OCI-LY3 (cell line): ENCODE results near the gene CRYL1.

Source experiments
- CTCF ChIP-seq: fragments of 200-600, 300-600 bp; sonication (generic); IDR thresholded peaks from 2 replicates; pipeline ENCODE4 v1.5.1; 2014; ENCODE audit warnings: antibody characterized with exemption, low read length, low read depth
- EZH2phosphoT487 ChIP-seq: fragments of 200-600 bp; shearing (Covaris generic); IDR thresholded peaks from 2 replicates; pipeline ENCODE4 v1.6.1; 2018; ENCODE audit warnings: antibody characterized with exemption, mixed run types, low read depth

GRCh38 chr13:20561741-20562140 is 36.1 kb upstream of the CRYL1 start:
- TF ChIP-seq CTCF (no peak), EZH2phosphoT487 (no peak)
